Stimulated activated CD8-positive, alpha-beta memory T cell treated with anti-CD3 and anti-CD28 coated beads, Interleukin-12 subunit alpha, Interleukin-12 subunit beta, amount 100 ng/mL, for 24 hours (primary cell): ENCODE data around the gene LRP1B.
"Not testable (repeated sequence)": the region's sequence is repeated elsewhere in the genome, so short reads cannot be mapped to it uniquely, and the experiment has no call there.

Experiments
- DNase-seq: peaks from one replicate; pipeline ENCODE4 v3.0.0-alpha.2; 2020; ENCODE audit errors: extremely low read depth

LRP1B gene

DNA sequence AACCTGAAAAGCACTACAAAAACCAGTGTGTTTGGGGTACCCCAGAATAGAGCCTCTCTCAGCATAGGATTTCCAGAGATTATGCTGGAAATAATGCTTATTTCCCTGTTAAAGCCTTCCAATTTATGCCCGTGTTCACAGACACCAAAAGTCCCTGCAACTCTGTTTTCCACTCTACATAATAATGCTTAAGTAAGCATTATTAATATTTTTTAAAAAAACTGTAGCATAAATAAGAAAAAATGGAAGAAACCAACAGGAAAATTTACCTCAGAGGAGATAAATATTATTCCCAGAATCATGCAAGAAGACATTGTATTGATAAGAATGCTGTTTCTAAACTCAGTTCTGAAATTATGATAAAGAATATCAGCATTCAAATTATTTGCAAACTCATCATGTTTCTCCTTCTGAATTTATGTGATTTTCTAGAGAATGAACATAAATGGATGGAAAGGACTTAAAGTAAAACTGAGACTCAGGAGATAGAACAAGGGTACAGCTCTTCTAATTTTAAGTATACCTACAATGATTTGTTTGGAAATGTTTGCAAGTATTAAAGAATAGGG lies 241.7 kb downstream of the LRP1B start:
- no peak for DNase-seq

GRCh38 chr2:141887363-141887762 lies 243.5 kb downstream of the LRP1B start:
- DNase-seq: no peak

DNA sequence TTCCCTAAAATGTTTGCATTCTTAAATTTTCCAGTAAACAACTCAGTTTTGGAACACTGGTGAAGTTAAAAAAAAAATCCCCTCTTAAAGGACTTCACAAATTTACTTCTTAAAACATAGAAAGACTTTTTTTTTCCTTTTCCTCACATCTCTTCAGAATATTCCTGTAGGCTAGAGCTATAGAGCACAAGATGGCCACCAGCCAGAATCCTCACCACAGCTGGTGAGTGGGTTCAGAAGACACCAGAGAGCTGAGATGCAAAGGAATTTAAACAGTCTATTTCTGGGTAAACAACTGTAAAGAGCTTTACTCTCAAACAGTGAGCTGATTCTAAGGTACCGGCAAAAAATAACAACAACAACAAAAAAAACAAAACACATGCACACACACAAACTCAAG lies 252.8 kb downstream of the LRP1B start:
- DNase-seq: no peak

- DNase-seq: no peak
Observed at GRCh38 chr2:141871913-141872634, 258.7 kb downstream of the LRP1B start.

GRCh38 chr2:141869572-141869971 lies 261.2 kb downstream of the LRP1B start:
- no peak for DNase-seq

GRCh38 chr2:141863964-141864363 lies 266.9 kb downstream of the LRP1B start:
- DNase-seq: no peak

DNA sequence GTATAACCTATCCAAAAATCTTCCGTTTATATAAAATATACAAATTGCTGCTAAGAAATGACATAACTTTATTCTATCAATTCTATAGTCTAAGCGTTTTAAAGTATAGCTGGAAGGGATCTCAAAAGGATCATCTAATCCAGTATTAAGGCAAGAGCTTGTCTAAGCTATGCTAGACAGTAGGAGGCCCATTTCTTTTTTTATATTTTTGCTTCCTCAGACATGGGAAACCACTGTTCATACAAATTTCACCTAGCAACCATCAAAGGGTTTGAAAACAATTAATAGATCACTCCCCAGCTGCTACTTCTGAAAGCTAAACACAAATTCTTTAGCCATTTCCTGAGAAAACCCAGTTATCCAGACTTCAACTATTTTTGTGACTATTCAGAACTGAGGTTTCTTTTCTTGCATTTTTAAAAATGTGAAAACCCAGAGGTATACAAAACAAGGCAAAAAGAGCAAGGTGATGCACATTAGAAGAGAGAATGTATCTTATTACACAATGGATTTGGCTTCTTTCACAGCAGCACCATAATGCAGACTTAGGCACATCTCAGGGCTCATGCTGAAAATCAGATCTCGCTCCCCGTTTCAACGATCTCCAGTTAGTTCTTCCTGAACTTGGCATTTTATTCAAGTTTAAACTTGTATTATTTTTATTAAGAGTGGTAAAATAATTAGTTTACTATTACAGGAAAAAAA lies 274.4 kb downstream of the LRP1B start:
- DNase-seq: no peak

- no peak for DNase-seq
Observed at GRCh38 chr2:141848191-141848590, 282.6 kb downstream of the LRP1B start.

- no peak for DNase-seq
Observed at GRCh38 chr2:141844231-141844630, 286.6 kb downstream of the LRP1B start.

DNA sequence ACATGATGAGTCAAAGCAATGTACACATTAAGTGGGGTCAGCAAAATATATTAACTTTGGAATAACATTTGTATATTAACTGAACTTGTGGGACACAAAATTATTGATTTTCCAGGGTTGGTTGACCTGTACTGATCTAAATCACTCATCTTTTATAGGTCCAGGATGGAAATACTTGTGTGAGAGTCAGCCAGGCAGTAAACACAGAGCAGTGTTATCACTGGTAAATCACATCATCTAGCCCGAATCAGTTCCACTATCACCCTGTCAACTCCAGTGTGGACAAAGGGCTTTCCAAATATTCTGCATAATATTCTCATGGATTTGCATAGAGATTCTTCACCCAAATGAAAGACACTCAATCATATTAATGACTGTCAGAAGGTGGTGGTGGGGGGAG lies 295.7 kb downstream of the LRP1B start:
- DNase-seq: no peak

DNA sequence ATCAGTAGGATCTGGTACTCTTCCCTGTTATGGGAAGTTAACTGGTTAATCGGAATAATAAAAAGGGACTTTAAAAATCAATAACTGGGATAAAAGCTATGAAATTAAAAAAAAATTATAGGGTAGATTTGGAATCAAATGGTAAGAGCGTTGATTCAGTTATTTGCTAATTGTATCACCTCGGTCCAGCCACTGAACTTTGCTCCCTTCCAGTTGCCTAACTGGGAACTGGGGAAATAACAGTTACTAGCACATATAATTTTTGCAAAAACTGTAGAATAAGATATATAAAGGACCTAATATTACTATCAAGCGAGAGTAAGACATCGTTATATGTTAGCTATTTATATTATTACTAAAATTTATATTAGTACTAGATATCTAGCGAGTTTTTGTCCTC lies 302.1 kb downstream of the LRP1B start:
- DNase-seq: no peak

DNA sequence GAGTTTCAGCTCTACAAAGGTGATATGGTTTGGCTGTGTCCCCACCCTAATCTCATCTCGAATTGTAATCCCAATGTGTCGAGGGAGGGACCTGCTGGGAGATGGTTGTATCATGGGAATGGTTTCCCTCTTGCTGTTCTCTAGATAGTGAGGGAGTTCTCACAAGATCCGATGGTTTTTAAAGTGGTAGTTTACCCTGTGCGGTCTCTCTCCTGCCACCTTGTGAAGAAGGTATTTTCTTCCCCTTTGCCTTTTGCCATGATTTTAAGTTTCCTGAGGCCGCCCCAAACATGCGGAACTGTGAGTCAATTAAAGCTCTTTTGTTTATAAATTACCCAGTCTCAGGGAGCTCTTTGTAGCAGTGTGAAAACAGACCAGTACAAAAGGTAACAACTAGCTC lies 306.0 kb downstream of the LRP1B start:
- no peak for DNase-seq

DNA sequence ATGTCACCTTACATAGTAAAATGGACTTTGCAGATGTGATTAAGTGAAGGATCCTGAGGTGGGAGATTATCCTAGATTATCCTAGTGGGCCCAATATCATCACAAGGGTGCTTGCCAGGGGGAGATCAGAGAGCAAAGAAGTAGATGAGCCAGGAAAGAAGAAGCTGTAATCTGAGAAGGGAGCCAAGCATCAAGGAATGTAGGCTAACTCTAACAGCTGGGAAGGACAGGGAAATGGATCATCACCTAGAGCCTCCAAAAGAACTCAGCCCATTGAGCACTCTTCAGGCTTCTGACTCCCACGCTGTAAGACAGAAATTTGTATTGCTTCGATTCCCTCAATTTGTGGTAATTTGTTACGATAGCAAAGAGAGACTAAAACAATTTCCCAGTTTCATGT lies 309.9 kb downstream of the LRP1B start:
- no peak for DNase-seq

- DNase-seq: not testable (repeated sequence)
Observed at GRCh38 chr2:141815320-141815719, 315.5 kb downstream of the LRP1B start.

- no peak for DNase-seq
Observed at GRCh38 chr2:141814150-141814549, 316.7 kb downstream of the LRP1B start.

GRCh38 chr2:141810148-141810547 lies 320.7 kb downstream of the LRP1B start:
- DNase-seq: no peak

DNA sequence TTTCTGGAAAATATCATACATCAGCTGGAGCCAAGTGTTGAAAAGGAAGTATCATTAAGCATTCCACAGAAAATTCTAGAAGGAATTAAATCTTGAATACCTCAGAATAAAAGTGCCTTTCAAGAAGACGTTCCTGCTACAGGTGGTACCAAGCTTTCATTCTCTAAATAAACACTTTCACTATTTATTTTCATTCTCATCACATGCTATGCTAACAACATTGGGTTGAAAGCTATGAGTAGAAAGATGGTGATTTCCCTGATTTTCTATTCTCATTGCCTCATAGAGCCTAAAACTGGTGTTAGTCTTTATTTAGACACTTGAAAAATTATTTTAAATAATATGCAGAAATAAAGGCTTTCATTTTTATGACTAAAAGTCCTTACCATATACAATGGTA lies 324.7 kb downstream of the LRP1B start:
- DNase-seq: no peak

DNA sequence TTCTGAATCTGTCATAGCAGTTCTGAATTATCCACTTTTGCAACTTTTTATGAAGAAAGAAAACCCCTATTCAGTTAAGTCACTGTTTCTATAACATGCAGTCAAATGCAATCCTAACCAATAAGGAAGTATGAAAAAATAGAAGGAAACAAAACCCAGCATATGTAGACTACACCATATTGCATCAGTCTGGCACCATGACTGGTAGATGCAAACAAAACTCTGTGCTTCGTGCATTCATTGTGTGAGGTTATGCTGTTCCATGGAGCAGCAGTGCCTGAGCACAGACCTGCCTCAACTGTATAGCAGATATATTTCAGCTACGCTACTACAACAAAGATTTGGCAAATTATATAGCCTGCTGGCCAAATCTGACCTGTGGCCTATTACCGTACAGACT lies 325.5 kb downstream of the LRP1B start:
- no peak for DNase-seq

- no peak for DNase-seq
Observed at GRCh38 chr2:141796449-141796848, 334.4 kb downstream of the LRP1B start.

- no peak for DNase-seq
Observed at GRCh38 chr2:141791521-141791920, 339.3 kb downstream of the LRP1B start.

GRCh38 chr2:141782574-141782973 lies 348.2 kb downstream of the LRP1B start:
- no peak for DNase-seq

- no peak for DNase-seq
Observed at GRCh38 chr2:141778315-141778835, 352.4 kb downstream of the LRP1B start.

DNA sequence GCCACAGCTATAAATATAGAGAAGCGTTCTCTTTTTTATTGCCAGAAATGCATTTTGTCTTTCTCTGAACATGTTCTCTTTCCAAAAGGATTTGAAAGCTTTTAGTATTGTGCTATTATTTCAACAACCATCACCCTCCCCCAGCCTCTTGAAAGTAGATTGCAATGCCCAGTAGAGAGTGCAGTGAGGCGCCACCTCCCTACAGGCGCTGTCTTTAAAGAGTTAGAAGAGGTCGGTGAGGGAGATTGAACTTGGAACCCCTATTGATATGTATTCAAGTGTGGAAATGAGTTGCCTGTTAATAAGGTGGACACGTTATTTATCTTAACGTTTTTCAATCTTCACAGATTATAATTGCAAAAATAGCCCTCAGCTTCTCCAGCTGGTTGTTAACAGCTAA lies 360.3 kb downstream of the LRP1B start:
- DNase-seq: no peak
